ENCODE measurements around the gene KRTAP4-12.
"Not testable (repeated sequence)": the region's sequence is repeated elsewhere in the genome, so short reads cannot be mapped to it uniquely, and the experiment has no call there.

- TF ChIP-seq, protein P1, sequence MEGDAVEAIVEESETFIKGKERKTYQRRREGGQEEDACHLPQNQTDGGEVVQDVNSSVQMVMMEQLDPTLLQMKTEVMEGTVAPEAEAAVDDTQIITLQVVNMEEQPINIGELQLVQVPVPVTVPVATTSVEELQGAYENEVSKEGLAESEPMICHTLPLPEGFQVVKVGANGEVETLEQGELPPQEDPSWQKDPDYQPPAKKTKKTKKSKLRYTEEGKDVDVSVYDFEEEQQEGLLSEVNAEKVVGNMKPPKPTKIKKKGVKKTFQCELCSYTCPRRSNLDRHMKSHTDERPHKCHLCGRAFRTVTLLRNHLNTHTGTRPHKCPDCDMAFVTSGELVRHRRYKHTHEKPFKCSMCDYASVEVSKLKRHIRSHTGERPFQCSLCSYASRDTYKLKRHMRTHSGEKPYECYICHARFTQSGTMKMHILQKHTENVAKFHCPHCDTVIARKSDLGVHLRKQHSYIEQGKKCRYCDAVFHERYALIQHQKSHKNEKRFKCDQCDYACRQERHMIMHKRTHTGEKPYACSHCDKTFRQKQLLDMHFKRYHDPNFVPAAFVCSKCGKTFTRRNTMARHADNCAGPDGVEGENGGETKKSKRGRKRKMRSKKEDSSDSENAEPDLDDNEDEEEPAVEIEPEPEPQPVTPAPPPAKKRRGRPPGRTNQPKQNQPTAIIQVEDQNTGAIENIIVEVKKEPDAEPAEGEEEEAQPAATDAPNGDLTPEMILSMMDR (IDR thresholded peaks at IDR 0.05; ENCODE audit: poor library complexity) = not testable (repeated sequence)
- TF ChIP-seq EZH2phosphoT487 (IDR thresholded peaks at IDR 0.05; ENCODE audit: low read depth, severe bottlenecking, unreplicated experiment); EZH2 (IDR thresholded peaks at IDR 0.05; ENCODE audit: borderline replicate concordance): not testable (repeated sequence)
Observed at GRCh38 chr17:41083427-41083826, 40.6 kb downstream of the KRTAP4-12 start.
